ENCODE results near the gene DCTN3. TPM values are rescaled to one million over a fixed set of nuclear protein-coding genes. Genes with fewer than 3 reads are reported as not detected.

Gene DCTN3
- total RNA-seq, 2 donors from 2014 or later: 59.1 to 154 TPM

- no peak overlapping the region for H3K4me3 ChIP-seq
- H3K9me3 ChIP-seq: no peaks in the 10 kb centered on the region
- H3K36me3 ChIP-seq: peaks cover 20% of the 10 kb centered on the region
- H3K4me1 ChIP-seq: peaks cover 0 to 79% of the 10 kb centered on the region in 2 donors
- peak overlapping the region; percentile 85 to 93 for H3K27ac ChIP-seq
- no peaks in the 10 kb centered on the region for H3K27me3 ChIP-seq
- TF ChIP-seq CTCF (IDR thresholded peaks at IDR 0.05): no peak
- no peak for DNase-seq (ENCODE audit: low spot score)
Measured at GRCh38 chr9:34650816-34651215, 30.5 kb upstream of the DCTN3 start.

DNA sequence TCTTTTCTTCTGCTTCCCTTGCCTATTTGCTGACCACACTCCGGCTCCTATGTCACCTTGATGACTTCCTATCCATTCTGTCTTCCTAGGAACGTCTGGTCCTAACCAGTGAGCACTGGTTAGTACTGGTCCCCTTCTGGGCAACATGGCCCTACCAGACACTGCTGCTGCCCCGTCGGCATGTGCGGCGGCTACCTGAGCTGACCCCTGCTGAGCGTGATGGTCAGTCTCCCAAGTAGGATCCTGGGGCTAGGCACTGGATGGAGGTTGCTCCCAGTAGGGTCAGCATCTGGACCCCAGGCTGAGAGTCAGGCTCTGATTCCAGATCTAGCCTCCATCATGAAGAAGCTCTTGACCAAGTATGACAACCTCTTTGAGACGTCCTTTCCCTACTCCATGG lies 28.4 kb upstream of the DCTN3 start:
- DNase-seq (ENCODE audit: low spot score): no peak
- peaks cover 20% of the 10 kb centered on the region for H3K36me3 ChIP-seq
- no peak overlapping the region for H3K27ac ChIP-seq
- no peak for TF ChIP-seq CTCF (IDR thresholded peaks at IDR 0.05)
- peaks cover 0 to 57% of the 10 kb centered on the region in 2 donors for H3K4me1 ChIP-seq
- H3K27me3 ChIP-seq: no peaks in the 10 kb centered on the region
- H3K9me3 ChIP-seq: no peaks in the 10 kb centered on the region
- H3K4me3 ChIP-seq: no peak overlapping the region

- TF ChIP-seq CTCF (IDR thresholded peaks at IDR 0.05): no peak
- peak overlapping the region; percentile 84 to 87 for H3K27ac ChIP-seq
- H3K4me3 ChIP-seq: peak overlapping the region; percentile 49 to 71
- H3K27me3 ChIP-seq: no peaks in the 10 kb centered on the region
- DNase-seq (ENCODE audit: low spot score): no peak
- H3K36me3 ChIP-seq: peaks cover 20% of the 10 kb centered on the region
- peaks cover 0 to 47% of the 10 kb centered on the region in 2 donors for H3K4me1 ChIP-seq
- H3K9me3 ChIP-seq: no peaks in the 10 kb centered on the region
Measured at GRCh38 chr9:34647651-34648050, 27.4 kb upstream of the DCTN3 start.

- no peak for TF ChIP-seq CTCF (IDR thresholded peaks at IDR 0.05)
- DNase-seq (ENCODE audit: low spot score): no peak
- peaks cover 0 to 42% of the 10 kb centered on the region in 2 donors for H3K4me1 ChIP-seq
Measured at GRCh38 chr9:34647084-34647403, 26.7 kb upstream of the DCTN3 start.

DNA sequence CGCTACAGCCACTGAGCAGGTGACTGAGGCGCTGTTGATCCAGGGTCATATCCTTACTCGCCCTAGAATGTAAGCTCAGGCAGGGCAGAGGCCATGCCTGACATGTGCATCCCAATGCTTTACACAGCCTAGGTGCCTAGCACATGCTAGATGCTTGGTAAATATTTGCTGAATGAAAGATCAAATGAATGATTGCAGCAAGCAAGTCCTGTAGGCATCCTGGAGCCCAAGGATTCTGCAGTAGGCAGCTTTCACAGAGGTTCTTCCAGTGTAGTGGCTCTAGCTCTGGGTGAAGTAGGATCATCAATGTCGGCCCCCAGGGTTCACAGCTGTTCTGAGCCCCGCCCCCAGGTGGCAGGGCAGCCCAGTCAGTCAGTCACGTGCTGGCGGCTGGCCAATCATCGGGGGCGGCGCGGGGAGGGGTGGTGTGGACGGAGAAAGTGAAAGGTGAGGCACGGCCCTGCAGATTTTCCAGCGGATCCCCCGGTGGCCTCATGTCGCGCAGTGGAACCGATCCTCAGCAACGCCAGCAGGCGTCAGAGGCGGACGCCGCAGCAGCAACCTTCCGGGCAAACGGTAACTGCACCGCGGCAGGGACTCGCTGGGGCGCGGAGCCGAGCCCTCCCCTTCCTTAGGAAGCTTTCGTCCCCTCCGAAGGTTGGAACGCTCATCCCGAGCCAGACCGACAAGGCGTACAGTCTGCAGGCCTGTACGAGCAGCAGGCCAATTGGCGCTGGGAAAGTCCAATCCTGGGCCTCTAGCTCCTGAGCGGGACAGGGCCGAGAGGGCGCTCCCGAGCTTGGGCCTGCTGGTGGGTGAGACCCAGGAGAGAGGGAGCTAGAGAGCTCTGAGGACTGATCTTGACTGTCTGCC lies 26.2 kb upstream of the DCTN3 start, which contains the start of gene GALT:
Gene GALT, plus strand, starts transcription at position 465 of the 873 bp plus-strand sequence. Its CDS starts 30 bp downstream, at position 495.
- H3K4me1 ChIP-seq: peaks cover 0 to 38% of the 10 kb centered on the region in 2 donors
- TF ChIP-seq CTCF (IDR thresholded peaks at IDR 0.05): peak; percentile 35 to 56
- no peaks in the 10 kb centered on the region for H3K9me3 ChIP-seq
- H3K4me3 ChIP-seq: peak within 1 kb of the TSS; percentile 49 to 71
- no peaks in the 10 kb centered on the region for H3K27me3 ChIP-seq
- DNase-seq (ENCODE audit: low spot score): peak; percentile 96
- peaks cover 20% of the 10 kb centered on the region for H3K36me3 ChIP-seq
- H3K27ac ChIP-seq: peak within 1 kb of the TSS; percentile 84 to 87

More at GRCh38 chr9:34647084-34647403, 26.7 kb upstream of the DCTN3 start:
- no peaks in the 10 kb centered on the region for H3K27me3 ChIP-seq
- peak overlapping the region; percentile 84 to 87 for H3K27ac ChIP-seq
- no peaks in the 10 kb centered on the region for H3K9me3 ChIP-seq
- H3K36me3 ChIP-seq: peaks cover 20% of the 10 kb centered on the region
- H3K4me3 ChIP-seq: peak overlapping the region; percentile 49 to 71
